Islet of Langerhans (tissue), 1 donor: ENCODE measurements around the gene PRPSAP2.
"Not testable (repeated sequence)": the region's sequence is repeated elsewhere in the genome, so short reads cannot be mapped to it uniquely, and the experiment has no call there.

Source experiments
- FAIRE-seq: peaks from one replicate; lab custom pipeline; 2011; peaks lifted over from hg19 to GRCh38; lab: Jason Lieb, UNC

The PRPSAP2 gene

DNA sequence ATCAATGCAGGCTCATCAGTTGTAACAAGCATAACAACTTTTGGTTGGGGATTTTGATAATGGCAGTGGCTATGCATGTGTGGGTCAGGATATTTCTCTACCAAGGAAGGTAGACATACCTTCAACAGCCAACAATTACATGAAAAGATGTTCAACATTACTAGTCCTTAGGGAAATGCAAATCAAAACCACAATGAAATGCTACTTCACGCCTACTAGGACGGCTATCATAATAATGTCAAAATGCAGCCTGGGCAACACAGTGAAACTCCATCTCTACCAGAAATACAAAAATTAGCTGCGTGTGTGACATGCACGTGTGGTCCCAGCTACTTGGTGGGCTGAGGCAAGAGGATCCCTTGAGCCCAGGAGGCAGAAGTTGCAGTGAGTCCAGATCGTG, 86.7 kb downstream of the PRPSAP2 start:
- no peak for FAIRE-seq

DNA sequence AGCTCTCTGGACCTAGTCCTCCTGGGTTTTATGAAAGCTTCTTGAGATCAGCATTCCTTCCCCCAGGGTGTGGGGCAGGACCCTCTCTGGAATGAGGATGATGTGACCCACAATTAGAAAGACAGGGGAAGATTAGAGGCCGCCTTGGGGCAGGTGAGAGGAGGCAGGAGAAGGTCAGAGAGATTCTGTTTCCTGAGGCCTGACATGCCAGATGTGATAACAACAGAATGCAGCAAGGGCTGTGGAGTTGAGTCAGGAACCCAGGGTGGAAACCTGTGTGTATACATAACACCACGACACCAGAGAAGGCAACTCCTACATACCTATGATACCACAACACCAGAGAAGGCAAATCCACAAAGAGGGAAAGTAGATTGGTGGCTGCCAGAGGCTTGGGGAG, 88.6 kb downstream of the PRPSAP2 start:
- FAIRE-seq = no peak

GRCh38 chr17:18947866-18948265, 89.9 kb downstream of the PRPSAP2 start:
- no peak for FAIRE-seq

DNA sequence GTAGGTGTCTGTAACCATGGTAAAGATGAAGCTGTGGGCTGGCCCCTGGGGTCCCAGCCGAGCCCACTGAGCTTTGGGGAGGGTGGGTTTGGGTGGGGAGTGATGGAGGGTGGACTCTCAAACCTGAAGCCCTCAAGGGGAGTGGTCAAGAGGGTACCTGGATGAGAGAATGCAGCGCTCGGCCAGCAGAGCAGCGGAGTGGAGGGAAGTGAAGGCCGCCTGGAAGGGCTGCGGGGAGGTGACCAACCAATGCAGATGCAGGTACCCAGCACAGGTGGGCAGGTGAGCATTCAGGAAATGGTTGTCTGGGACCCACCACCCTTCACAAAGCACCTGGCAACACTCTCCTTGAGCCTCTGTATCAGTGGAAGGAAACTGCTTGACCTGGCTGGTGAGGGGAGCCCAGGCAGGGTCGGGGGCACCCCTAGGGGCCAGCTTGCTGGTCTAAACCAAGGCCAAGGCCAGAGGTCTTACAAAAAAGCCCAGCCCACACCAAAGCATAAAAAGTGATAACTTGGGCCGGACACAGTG, 90.6 kb downstream of the PRPSAP2 start:
- FAIRE-seq = no peak

DNA sequence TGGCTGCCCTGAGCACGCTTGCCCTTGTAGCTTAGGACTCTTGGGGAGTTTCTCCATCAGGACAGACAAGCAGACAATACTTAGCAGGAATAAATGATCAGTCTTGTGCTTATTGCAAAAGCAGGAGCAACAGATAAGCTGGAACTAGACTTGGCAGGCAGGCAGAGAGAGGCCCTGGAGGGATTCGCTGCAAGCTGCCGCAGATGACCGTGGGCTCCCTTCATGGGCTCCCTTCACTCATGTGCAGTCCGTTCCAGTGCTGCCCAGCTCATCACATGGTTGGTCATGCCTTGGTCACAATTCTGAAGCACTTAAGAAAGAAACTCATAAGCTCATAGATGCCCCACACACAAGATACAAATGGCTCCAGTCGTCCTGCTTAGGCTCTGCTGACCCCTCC, 91.6 kb downstream of the PRPSAP2 start:
- FAIRE-seq = no peak

- FAIRE-seq = no peak
These were observed 92.4 kb downstream of the PRPSAP2 start for GRCh38 chr17:18950346-18950745.

GRCh38 chr17:18950944-18951905, 93.3 kb downstream of the PRPSAP2 start:
- FAIRE-seq = no peak

- no peak for FAIRE-seq
These were observed 94.3 kb downstream of the PRPSAP2 start, which contains the start of gene SLC5A10 for GRCh38 chr17:18951941-18952842. Gene SLC5A10 (plus strand): TSS chr17:18952165. CDS start chr17:18952206, 41 bp downstream.

- FAIRE-seq = no peak
These were observed 95.3 kb downstream of the PRPSAP2 start for GRCh38 chr17:18953231-18953728.

GRCh38 chr17:18954321-18954720, 96.4 kb downstream of the PRPSAP2 start:
- FAIRE-seq = no peak

DNA sequence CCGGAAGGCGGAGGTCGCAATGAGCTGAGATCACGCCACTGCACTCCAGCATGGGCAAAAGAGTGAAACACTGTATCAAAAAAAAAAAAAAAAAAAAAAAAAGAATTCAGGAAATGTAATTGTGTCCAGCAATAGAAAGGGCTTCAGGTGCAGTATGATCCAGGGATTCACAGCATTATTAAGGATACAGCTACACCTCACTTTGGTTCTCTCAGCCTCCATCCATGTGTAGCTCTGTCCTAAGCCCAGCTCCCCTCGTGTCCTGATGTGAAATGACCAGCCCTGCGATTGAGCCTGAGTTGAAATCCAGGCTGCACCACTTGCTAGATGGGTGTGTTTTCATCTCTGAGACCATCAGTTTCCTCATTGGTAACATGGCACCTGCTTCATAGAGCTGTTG, 97.1 kb downstream of the PRPSAP2 start:
- no peak for FAIRE-seq

DNA sequence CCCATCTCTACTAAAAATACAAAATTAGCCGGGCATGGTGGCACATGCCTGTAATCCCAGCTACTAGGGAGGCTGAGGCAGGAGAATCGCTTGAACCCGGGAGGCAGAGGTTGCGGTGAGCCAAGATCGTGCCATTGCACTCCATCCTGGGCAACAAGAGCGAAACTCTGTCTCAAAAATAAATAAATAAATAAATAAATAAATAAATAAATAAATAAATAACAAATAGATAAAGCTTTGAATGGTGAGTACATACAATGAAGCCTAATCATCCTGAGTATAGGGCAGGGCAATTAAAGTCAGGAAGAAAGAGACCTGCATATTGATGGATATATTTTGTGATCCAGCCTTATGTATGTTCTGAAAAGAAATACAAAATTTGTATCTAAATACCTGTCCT, 98.1 kb downstream of the PRPSAP2 start:
- not testable (repeated sequence) for FAIRE-seq

GRCh38 chr17:18956581-18956980, 98.7 kb downstream of the PRPSAP2 start:
- FAIRE-seq = no peak

DNA sequence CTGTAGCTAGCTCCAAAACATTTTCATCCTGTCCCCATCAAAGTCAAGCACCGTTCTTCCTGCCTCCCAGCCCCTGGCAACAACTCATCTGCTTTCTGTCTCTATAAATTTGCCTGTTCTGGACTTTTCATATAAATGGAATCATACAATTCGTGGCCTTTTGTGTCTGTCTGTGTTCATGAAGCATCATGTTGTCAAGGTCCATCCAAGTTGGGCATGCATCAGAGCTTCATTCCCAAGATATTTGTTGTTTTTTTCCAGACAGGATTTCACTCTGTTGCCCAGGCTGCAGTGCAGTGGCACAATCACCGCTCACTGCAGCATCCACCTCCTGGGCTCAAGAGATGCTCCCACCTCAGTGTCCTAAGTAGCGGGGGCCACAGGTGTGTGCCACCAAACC, 99.9 kb downstream of the PRPSAP2 start:
- FAIRE-seq = no peak

DNA sequence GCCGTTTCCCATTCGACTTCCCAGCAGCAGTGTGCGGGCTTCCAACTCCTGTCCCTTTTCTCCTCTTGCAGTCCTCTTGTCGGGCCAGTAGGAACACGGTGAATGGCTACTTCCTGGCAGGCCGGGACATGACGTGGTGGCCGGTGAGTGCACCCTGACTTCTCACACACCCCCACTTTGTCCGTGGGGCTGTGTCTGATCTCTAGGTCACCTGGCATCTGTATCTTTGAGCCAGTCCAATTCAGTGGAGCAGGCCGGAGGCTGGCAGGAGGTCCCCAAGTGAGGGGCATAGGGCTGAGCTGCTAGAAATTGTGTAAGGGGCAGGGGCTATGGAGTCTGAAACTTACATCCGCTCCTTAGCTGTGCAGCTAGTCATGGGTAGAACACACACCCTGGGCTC, 100.7 kb downstream of the PRPSAP2 start:
- no peak for FAIRE-seq

- no peak for FAIRE-seq
These were observed 101.3 kb downstream of the PRPSAP2 start for GRCh38 chr17:18959071-18959844.

GRCh38 chr17:18959845-18960240, 101.9 kb downstream of the PRPSAP2 start:
- no peak for FAIRE-seq

- FAIRE-seq = no peak
These were observed 102.3 kb downstream of the PRPSAP2 start for GRCh38 chr17:18960241-18960665.

GRCh38 chr17:18960803-18961511, 103.0 kb downstream of the PRPSAP2 start:
- no peak for FAIRE-seq

DNA sequence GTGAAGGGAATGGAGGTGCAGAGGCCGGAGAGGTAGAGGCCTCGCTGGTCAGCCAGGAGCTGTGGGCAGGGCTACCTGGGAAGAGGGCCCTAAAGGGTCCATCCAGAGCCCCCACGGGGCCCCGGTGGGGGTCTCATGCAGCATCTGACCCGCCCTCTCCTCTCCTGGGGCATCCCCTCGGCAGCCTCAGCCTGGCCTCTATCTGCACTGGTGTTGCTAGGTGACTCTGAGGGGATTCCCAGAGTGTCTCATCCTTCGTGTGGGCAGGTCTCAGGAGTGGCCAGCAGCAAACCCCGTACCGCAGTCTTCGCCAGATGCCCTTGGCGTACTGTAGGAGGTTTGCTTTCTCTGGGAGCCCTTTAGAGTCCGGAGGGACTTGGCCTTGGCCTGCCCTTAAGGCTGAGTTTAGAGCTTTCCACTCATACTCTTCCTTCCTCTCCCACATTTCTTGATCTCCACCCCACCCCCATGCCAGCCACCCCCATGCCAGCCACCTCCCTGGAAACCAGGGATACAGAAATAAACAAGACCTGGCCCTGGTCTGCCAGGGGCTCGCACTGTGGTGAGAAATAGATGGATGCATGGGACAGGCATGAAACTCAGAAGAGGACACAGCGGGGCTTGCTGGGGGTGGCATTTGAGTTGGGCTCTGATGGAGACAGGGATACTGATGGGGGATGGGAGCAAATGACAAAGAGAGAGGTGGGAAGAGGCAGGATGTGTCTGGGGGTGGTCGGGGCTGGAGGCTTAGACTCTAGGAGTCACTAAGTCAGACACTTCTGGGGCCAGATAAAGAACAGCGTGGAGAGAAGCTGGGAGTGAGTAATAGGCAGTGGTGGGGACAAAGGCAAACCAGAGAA, 103.9 kb downstream of the PRPSAP2 start:
- FAIRE-seq = no peak
